GM12872 (cell line): Measurements from ENCODE around the gene B4GALT2.

Experiments used
- CTCF ChIP-seq: IDR thresholded peaks from 3 replicates; pipeline ENCODE4 v1.5.1; 2011; ENCODE audit warnings: low read depth, mild to moderate bottlenecking, low read length, moderate library complexity; ENCODE audit not compliant: insufficient read depth

Gene B4GALT2

DNA sequence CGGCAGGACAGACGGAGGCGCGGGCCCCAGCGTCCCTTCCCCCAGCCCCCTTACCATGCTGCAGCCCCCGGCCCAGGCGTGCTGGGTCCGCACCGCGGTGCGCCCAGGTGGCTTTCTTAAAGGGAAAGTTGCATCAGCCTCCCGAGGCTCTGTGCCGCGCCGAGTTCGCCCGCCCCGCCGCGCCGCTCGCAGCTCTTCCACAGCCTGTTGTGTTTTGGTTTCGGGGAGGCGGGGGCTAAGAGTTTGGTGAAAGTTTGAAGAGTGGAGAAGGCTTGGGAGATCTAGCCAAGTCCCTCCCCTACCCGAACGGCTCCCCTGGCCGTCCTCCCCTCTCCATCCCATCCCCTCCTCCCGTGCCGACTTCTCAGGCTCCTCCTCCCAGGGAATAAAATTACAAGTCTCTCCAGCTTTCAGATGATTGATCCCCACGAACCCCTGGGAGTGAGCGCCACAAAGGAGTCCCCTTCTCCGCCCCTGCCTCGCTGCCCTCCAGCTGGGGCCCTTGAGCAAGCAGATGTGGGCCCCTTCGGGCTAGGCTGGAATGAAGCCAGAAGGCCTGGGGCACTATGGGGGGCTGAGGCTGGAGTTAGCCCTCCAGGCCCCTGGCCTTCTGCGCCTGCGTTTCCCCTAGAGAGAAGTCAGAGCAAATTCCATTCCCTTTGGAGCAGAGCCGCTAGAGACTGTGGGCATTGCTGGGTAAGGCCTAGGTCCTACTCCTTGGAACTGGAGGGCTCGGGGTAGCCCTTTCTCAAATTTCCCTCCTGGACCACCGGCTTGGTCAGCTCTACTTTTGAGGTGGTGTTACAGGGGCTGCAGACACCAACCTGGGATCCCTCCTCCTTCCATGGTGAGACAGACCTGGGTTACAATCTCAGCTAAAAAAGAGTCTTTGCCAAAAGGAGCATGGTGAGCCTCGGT, 52.5 kb downstream of the B4GALT2 start, which contains the start of gene SLC6A9:
Gene SLC6A9 (minus strand): TSS at position 211 of the 918 bp plus-strand sequence. CDS start 7,185 bp downstream, outside the sequence.
- TF ChIP-seq CTCF, result no peak

- TF ChIP-seq CTCF, result no peak
These were observed 53.3 kb downstream of the B4GALT2 start for GRCh38 chr1:44032170-44032790.

- no peak for TF ChIP-seq CTCF
These were observed 54.1 kb downstream of the B4GALT2 start for GRCh38 chr1:44033041-44033575.

GRCh38 chr1:44033756-44034155, 54.7 kb downstream of the B4GALT2 start:
- TF ChIP-seq CTCF, result no peak

- TF ChIP-seq CTCF, result no peak
These were observed 55.4 kb downstream of the B4GALT2 start for GRCh38 chr1:44034423-44034822.

GRCh38 chr1:44034976-44035716, 56.1 kb downstream of the B4GALT2 start:
- TF ChIP-seq CTCF, result no peak
